ENCODE results near the gene RAB31. TPM values are rescaled to one million over a fixed set of nuclear protein-coding genes. Genes with fewer than 3 reads are reported as not detected.
"Not testable (repeated sequence)": the region's sequence is repeated elsewhere in the genome, so short reads cannot be mapped to it uniquely, and the experiment has no call there.

The RAB31 gene
- total RNA-seq, 6 donors from 2014 or later, result 40.3 to 128 (median 95.8) TPM

DNA sequence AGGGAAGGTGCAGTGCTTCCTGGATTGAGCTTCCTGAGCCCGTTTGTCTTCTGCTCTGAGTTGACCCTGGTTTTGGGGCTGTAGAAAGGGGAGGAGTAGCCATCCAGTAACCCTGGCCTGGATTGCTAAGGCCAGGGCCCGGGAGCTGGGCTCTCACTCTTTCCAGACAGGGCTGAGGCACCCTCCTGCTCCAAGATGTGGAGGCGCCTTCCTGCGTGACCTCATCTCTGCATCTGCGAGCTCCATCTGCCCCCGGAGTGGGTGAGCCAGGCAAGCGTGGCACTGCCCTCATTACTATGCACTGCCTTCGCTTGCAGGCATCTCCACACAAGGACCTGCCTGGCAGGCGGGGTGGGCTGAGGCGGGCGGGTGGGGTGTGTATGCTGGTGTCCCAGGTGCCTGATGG, 58.0 kb downstream of the RAB31 start:
- WGBS, 2 donors, result 78 to 79% methylated on average over 8 to 11 of the region's 11 CpGs
- H3K27me3 ChIP-seq, result no peaks in the 10 kb centered on the region
- H3K4me3 ChIP-seq, result no peak overlapping the region
- ATAC-seq (ENCODE audit: low FRiP score in 2 of 2) (peak; percentile 46 to 56), DNase-seq (peak in 1 of 2 donors; percentile 58)
- no peaks in the 10 kb centered on the region for H3K9me3 ChIP-seq
- H3K4me1 ChIP-seq, result peaks cover 2 to 16% (median 9%) of the 10 kb centered on the region in 4 donors
- H3K36me3 ChIP-seq, result peaks cover 0 to 2% (median 0%) of the 10 kb centered on the region in 4 donors
- peak overlapping the region in 3 of 4 donors; percentile 39 to 46 (median 45) for H3K27ac ChIP-seq
- TF ChIP-seq POLR2A (IDR thresholded peaks at IDR 0.05), result no peak
- no peak for TF ChIP-seq EP300 (IDR thresholded peaks at IDR 0.05)
- no peak for TF ChIP-seq POLR2AphosphoS5 (IDR thresholded peaks at IDR 0.05)

DNA sequence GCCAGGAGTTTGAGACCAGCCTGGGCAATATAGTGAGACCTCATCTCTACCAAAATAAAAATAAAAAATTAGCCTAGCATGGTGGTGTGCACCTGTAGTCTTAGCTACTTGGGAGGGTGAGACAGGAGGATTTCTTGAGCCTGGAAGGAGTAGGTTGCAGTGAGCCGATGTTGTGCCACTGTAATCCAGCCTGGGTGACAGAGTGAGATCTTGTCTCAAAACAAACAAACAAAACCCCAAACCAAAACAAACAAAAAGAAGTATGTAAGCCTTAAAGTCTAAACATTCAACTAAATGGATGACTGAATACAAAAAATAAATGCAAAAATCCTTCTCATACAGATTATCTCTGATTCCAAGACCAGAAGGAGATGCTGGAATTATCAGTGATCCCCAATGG, 58.6 kb downstream of the RAB31 start:
- 46 to 87% methylated on average over 1 of the region's 1 CpG for WGBS, 2 donors
- no peak for DNase-seq
- no peaks in the 10 kb centered on the region for H3K27me3 ChIP-seq
- H3K4me1 ChIP-seq, result peaks cover 9 to 22% (median 11%) of the 10 kb centered on the region in 4 donors
- peak overlapping the region in 2 of 4 donors; percentile 45 to 46 for H3K27ac ChIP-seq
- TF ChIP-seq POLR2A (IDR thresholded peaks at IDR 0.05) (no peak), POLR2AphosphoS5 (IDR thresholded peaks at IDR 0.05) (no peak), EP300 (IDR thresholded peaks at IDR 0.05) (no peak)
- TF ChIP-seq, protein P1, sequence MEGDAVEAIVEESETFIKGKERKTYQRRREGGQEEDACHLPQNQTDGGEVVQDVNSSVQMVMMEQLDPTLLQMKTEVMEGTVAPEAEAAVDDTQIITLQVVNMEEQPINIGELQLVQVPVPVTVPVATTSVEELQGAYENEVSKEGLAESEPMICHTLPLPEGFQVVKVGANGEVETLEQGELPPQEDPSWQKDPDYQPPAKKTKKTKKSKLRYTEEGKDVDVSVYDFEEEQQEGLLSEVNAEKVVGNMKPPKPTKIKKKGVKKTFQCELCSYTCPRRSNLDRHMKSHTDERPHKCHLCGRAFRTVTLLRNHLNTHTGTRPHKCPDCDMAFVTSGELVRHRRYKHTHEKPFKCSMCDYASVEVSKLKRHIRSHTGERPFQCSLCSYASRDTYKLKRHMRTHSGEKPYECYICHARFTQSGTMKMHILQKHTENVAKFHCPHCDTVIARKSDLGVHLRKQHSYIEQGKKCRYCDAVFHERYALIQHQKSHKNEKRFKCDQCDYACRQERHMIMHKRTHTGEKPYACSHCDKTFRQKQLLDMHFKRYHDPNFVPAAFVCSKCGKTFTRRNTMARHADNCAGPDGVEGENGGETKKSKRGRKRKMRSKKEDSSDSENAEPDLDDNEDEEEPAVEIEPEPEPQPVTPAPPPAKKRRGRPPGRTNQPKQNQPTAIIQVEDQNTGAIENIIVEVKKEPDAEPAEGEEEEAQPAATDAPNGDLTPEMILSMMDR (IDR thresholded peaks at IDR 0.05), result no peak
- no peaks in the 10 kb centered on the region for H3K9me3 ChIP-seq
- ATAC-seq (ENCODE audit: low FRiP score in 2 of 2), result no peak
- peaks cover 0 to 2% (median 0%) of the 10 kb centered on the region in 4 donors for H3K36me3 ChIP-seq
- H3K4me3 ChIP-seq, result no peak overlapping the region

DNA sequence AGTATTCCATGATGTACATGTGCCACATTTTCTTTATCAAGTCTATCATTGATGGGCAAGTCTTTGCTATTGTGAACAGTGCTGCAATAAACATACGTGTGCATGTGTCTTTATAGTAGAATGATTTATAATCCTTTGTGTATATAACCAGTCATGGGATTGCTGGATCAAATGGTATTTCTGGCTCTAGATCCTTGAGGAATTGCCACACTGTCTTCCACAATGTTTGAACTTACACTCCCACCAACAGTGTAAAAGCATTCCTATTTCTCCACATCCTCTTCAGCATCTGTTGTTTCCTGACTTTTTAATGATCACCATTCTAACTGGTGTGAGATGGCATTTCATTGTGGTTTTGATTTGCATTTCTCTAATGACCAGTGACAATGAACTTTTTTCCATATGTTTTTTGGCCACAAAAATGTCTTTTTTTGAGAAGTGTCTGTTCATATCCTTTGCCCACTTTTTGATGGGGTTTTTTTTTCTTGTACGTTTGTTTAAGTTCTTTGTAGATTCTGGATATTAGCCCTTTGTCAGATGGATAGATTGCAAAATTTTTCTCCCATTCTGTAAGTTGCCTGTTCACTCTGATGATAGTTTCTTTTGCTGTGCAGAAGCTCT, 60.1 kb downstream of the RAB31 start:
- H3K4me1 ChIP-seq, result peaks cover 9 to 30% (median 11%) of the 10 kb centered on the region in 4 donors
- not testable (repeated sequence) for ATAC-seq (ENCODE audit: low FRiP score in 2 of 2)

DNA sequence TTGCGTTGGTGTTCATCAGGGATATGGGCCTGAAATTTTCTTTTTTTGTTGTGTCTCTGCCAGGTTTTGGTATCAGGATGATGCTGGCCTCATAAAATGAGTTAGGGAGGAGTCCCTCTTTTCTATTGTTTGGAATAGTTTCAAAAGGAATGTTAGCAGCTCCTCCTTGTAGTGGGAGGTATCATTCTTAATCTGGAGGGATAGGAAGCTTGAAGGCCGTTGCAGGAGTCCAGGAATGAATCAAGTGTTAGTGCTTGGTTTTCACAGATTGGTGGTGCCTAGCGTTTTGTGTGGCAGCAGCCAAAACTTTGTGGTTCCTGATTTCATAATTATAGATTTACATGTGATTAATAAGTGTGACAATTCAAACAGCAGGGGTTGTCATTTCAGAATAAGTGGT, 62.0 kb downstream of the RAB31 start:
- H3K36me3 ChIP-seq; DNase-seq; H3K27me3 ChIP-seq; H3K9me3 ChIP-seq; ATAC-seq (ENCODE audit: low FRiP score in 2 of 2); H3K4me3 ChIP-seq: not testable (repeated sequence)
- 51 to 79% methylated on average over 3 of the region's 3 CpGs for WGBS, 2 donors
- peak overlapping the region in 2 of 4 donors; percentile 22 to 71 for H3K27ac ChIP-seq
- peaks cover 9 to 30% (median 11%) of the 10 kb centered on the region in 4 donors for H3K4me1 ChIP-seq

More for the DNA sequence above, 60.1 kb downstream of the RAB31 start:
- not testable (repeated sequence) for H3K27me3 ChIP-seq, DNase-seq, H3K9me3 ChIP-seq, H3K36me3 ChIP-seq, H3K27ac ChIP-seq, H3K4me3 ChIP-seq
- 66 to 88% methylated on average over 2 of the region's 2 CpGs for WGBS, 2 donors

DNA sequence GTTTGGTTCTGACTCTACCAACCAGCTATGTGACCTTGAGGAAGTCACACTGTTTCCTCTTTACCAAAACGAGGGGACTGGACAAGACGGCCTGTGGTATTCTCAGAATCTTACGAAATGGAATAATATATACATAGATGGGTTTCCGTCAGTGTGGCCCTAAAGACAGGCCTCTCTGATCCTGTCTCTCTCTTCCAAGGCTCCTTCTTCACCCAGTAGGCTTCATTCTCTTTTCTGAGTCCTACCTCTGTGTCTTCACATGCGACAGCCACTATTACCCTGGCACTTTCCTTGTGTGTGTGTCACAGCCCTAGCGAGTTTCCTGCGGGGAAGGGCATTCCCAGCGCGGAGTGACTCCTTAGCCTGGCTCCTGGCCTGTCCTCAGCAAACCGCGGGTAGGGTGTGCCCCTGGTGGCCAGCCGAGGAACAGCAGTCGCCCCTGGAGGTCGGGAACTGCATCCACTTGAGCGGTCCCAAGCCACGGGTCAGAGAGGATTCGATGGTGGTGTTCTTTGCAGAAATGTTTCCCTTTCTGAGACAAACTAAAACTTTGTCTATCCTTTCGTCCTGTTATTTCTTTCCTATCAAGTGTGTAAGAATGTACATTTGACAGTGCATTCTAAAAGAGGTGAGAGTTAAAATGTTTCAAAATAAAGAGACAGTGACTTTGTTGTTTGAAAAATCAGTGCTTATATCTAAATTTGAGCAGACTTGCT, 63.3 kb downstream of the RAB31 start:
- H3K4me1 ChIP-seq, result peaks cover 9 to 24% (median 10%) of the 10 kb centered on the region in 4 donors
- peak; percentile 91 to 92 for ATAC-seq (ENCODE audit: low FRiP score in 2 of 2)
- no peaks in the 10 kb centered on the region for H3K27me3 ChIP-seq
- 13 to 15% methylated on average over 18 of the region's 18 CpGs for WGBS, 2 donors
- peak; percentile 86 to 94 for DNase-seq
- peak in 1 of 4 donors; percentile 16 for TF ChIP-seq EP300 (IDR thresholded peaks at IDR 0.05)
- TF ChIP-seq POLR2AphosphoS5 (IDR thresholded peaks at IDR 0.05), result no peak
- TF ChIP-seq, protein P1 (IDR thresholded peaks at IDR 0.05), result peak; percentile 94 to 99 (median 96)
- TF ChIP-seq POLR2A (IDR thresholded peaks at IDR 0.05), result peak in 1 of 4 donors; percentile 17
- H3K27ac ChIP-seq, result peak overlapping the region; percentile 59 to 81 (median 68)
- no peaks in the 10 kb centered on the region for H3K9me3 ChIP-seq
- H3K4me3 ChIP-seq, result no peak overlapping the region
- H3K36me3 ChIP-seq, result no peaks in the 10 kb centered on the region

DNA sequence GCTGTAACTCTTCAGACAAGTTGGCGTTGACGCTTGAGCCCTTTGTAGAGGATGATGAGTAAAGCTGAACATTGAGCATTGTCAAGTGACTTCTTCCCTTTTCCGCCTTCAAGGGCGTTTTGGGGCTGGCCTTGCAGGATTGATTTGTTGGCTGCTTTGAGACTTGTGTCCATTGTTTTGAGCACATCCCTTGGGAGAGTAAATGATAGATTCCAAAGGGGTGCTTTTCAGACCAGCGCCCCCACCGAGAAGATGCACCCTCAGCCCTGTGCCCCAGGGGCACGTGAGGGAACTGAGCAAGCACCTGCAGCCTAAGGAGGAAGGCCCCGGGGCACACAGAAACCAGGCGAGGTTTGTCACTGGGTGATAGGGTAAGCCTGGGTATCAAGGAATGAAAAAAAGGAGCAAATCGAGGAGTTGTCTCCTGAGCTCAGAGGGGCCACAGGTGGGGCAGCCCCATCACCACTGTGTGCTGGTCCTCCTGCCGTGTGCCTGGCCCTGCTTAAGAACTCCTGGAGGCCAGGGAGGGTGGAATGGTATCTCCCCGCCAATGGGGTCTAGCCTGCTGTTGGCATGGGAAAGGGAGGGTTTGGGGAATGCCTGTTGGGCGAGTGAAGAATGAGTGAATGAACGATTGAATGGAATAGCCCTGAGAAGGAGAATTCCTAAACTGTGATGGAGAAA, 64.0 kb downstream of the RAB31 start:
- peak overlapping the region; percentile 59 to 81 (median 68) for H3K27ac ChIP-seq
- no peaks in the 10 kb centered on the region for H3K27me3 ChIP-seq
- TF ChIP-seq POLR2AphosphoS5 (IDR thresholded peaks at IDR 0.05) (no peak), EP300 (IDR thresholded peaks at IDR 0.05) (no peak), POLR2A (IDR thresholded peaks at IDR 0.05) (no peak)
- TF ChIP-seq, protein P1 (IDR thresholded peaks at IDR 0.05), result no peak
- DNase-seq (peak; percentile 32 to 44), ATAC-seq (ENCODE audit: low FRiP score in 2 of 2) (peak; percentile 62 to 67)
- 70 to 73% methylated on average over 14 of the region's 14 CpGs for WGBS, 2 donors
- no peaks in the 10 kb centered on the region for H3K9me3 ChIP-seq
- no peaks in the 10 kb centered on the region for H3K36me3 ChIP-seq
- H3K4me1 ChIP-seq, result peaks cover 9 to 24% (median 10%) of the 10 kb centered on the region in 4 donors
- H3K4me3 ChIP-seq, result no peak overlapping the region

All from upper lobe of left lung (tissue), 6 donors.